Measurements from ENCODE around the gene SDC3.
"Not testable (repeated sequence)": the region's sequence is repeated elsewhere in the genome, so short reads cannot be mapped to it uniquely, and the experiment has no call there.

Gene SDC3

DNA sequence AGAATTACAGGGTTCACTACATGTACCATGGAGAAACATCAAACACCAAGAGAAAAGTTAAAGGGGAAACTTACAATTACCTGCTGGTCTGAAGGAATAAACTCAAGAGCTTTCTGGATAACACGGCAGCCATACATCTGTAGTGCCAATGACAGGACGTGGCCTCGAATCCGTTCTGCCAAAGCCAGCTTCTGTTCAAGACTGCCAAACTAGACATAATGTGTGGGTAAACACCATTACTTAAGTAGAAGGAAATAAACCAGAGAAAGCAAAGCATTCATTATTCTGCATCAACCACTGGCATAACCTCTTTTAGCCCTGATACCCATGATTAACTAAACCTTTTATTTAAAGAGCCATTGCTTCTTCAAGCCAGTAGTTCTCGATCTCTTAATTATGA lies 41.5 kb upstream of the SDC3 start:
- in situ Hi-C loops (cut with HindIII; ENCODE audit: low sequenced_read_pairs): no loop called here
- TF ChIP-seq CTCF (IDR thresholded peaks at IDR 0.05; ENCODE audit: low read depth, low read length): no peak
- H3K4me3 ChIP-seq (ENCODE audit: low read depth, low read length): no peak overlapping the region
- no peak for DNase-seq (ENCODE audit: low read depth, low spot score)

DNA sequence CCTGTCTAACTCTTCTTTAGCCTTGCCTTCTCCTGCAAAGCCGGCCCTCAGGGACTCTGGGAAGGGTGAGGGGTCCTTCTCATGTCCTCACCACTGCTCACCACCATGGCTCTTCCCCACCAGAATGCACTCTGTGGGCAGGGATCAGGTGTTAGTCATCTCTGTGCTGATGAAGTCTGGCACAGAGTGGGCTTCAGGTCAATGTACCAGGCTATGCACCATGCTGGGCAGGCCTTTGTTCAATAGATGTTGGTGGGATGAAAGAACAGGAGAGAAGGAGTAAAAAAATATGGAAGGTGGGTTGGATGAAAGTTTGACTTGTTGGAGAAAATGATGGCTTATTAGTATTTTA lies 40.9 kb upstream of the SDC3 start:
- in situ Hi-C loops (cut with HindIII; ENCODE audit: low sequenced_read_pairs); DNase-seq (ENCODE audit: low read depth, low spot score): not testable (repeated sequence)

GRCh38 chr1:30948813-30949486 lies 40.4 kb upstream of the SDC3 start:
- DNase-seq (ENCODE audit: low read depth, low spot score); in situ Hi-C loops (cut with HindIII; ENCODE audit: low sequenced_read_pairs); H3K4me3 ChIP-seq (ENCODE audit: low read depth, low read length): not testable (repeated sequence)

More for the DNA sequence above, 40.9 kb upstream of the SDC3 start:
- not testable (repeated sequence) for H3K4me3 ChIP-seq (ENCODE audit: low read depth, low read length)

DNA sequence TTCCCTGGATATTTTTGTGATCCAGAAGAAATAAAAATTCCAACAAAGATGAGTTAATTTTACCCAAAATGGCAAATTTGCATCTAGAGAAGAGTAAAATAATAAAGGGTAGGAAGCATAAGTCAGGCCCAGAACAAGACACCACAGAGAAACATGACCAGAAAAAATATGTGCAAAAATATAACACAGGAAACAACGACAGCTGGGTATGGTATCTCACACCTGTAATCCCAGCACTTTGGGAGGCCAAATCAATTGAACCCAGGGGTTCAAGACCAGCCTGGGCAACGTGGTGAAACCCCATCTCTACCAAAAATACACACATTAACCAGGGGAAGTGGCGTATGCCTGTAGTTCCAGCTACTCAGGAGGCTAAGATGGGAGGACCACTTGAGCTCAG lies 39.7 kb upstream of the SDC3 start:
- in situ Hi-C loops (cut with HindIII; ENCODE audit: low sequenced_read_pairs): no loop called here
- no peak for TF ChIP-seq CTCF (IDR thresholded peaks at IDR 0.05; ENCODE audit: low read depth, low read length)
- DNase-seq (ENCODE audit: low read depth, low spot score): no peak
- no peak overlapping the region for H3K4me3 ChIP-seq (ENCODE audit: low read depth, low read length)

DNA sequence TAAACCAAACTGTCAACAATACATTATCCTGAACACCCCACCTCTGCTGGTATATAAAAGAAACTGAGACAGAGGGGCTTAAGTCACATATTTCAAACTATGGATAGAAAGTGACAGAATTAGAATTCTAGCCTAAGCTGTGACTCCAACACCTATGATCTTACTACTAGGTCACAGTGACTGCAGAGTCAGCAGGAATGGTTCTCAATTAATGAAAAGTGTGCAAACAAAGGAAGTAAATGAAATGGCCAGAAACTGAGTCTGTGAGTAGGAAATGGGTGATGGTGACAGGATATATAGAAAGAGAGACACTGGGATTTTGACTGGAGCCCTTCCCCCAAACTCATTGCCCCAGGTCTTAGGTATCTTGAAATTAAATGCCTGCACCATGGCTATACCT lies 38.7 kb upstream of the SDC3 start:
- no peak for DNase-seq (ENCODE audit: low read depth, low spot score)
- H3K4me3 ChIP-seq (ENCODE audit: low read depth, low read length): no peak overlapping the region
- no peak for TF ChIP-seq CTCF (IDR thresholded peaks at IDR 0.05; ENCODE audit: low read depth, low read length)
- in situ Hi-C loops (cut with HindIII; ENCODE audit: low sequenced_read_pairs): no loop called here

GRCh38 chr1:30942326-30942963 lies 33.9 kb upstream of the SDC3 start:
- in situ Hi-C loops (cut with HindIII; ENCODE audit: low sequenced_read_pairs): no loop called here
- DNase-seq (ENCODE audit: low read depth, low spot score): no peak
- no peak overlapping the region for H3K4me3 ChIP-seq (ENCODE audit: low read depth, low read length)
- TF ChIP-seq CTCF (IDR thresholded peaks at IDR 0.05; ENCODE audit: low read depth, low read length): no peak

DNA sequence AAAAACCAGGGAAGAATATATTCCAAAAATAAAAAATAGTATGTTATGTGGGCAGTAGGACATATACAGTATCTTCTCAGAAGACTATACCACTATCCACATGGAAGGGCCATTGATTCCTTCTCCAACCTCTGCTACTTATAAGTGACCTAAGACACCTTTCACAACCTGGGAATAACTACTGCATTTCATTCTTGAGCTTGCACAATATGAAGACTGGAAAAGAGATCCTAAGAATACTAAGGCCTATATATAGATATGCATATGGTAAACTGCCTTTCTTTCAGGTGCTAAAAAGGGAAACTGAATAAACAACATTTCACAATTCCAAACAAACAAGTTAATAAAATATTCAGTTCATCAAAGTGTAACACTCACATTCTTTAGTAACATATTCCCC lies 32.0 kb upstream of the SDC3 start:
- in situ Hi-C loops (cut with HindIII; ENCODE audit: low sequenced_read_pairs): no loop called here
- H3K4me3 ChIP-seq (ENCODE audit: low read depth, low read length): no peak overlapping the region
- no peak for TF ChIP-seq CTCF (IDR thresholded peaks at IDR 0.05; ENCODE audit: low read depth, low read length)
- no peak for DNase-seq (ENCODE audit: low read depth, low spot score)
